GM23338 (cell line): Measurements from ENCODE around the gene RFC3.

Experiments used
- CREB1 ChIP-seq: fragments of 250-450 bp; sonication (Bioruptor Pico); IDR thresholded peaks from 2 replicates; pipeline ENCODE4 v1.5.0; 2020; ENCODE audit warnings: low read depth, mild to moderate bottlenecking, moderate library complexity
- EZH2 ChIP-seq: fragments of 200-600 bp; sonication (generic); IDR thresholded peaks from one replicate; pipeline ENCODE4 v1.8.0; 2017; ENCODE audit warnings: antibody characterized with exemption, mild to moderate bottlenecking, low read depth; ENCODE audit not compliant: unreplicated experiment
- EZH2phosphoT487 ChIP-seq: fragments of 200-600 bp; sonication (generic); IDR thresholded peaks from one replicate; pipeline ENCODE4 v1.8.1; 2018; ENCODE audit warnings: antibody characterized with exemption; ENCODE audit not compliant: unreplicated experiment
- JUNB ChIP-seq: IDR thresholded peaks from one replicate; pipeline ENCODE4 v1.6.1; 2016; ENCODE audit warnings: antibody characterized with exemption; ENCODE audit not compliant: unreplicated experiment
- NANOG ChIP-seq: IDR thresholded peaks from 2 replicates; pipeline ENCODE4 v1.6.1; 2016; ENCODE audit warnings: antibody characterized with exemption, borderline replicate concordance
- POLR2AphosphoS5 ChIP-seq: IDR thresholded peaks from 2 replicates; pipeline ENCODE4 v1.6.1; 2016; ENCODE audit warnings: antibody characterized with exemption, low read depth
- ZNF114 ChIP-seq: fragments of 250-450 bp; sonication (Bioruptor Pico); IDR thresholded peaks from 2 replicates; pipeline ENCODE4 v1.5.0; 2020; ENCODE audit warnings: mild to moderate bottlenecking, moderate library complexity
- TF ChIP-seq, protein P1 (sequence below), 2 experiments: fragments of 200-600 bp in 1 of 2; sonication (generic) in 1 of 2; conservative IDR thresholded peaks; 2 replicates each; pipeline versions ENCODE4 v1.5.1 to v1.6.1; 2016 to 2017; ENCODE audit warnings: antibody characterized with exemption in 2 of 2, low read depth in 2 of 2, mild to moderate bottlenecking in 2 of 2, moderate library complexity in 1 of 2
- TF ChIP-seq, protein P2 (sequence below): IDR thresholded peaks from one replicate; pipeline ENCODE4 v1.6.1; 2018; ENCODE audit warnings: antibody characterized with exemption; ENCODE audit not compliant: unreplicated experiment
- TF ChIP-seq, protein P3 (sequence below): fragments of 250-450 bp; sonication (Bioruptor Pico); IDR thresholded peaks from 2 replicates; pipeline ENCODE4 v1.5.0; 2020; ENCODE audit warnings: mild to moderate bottlenecking, moderate library complexity

GRCh38 chr13:33785384-33785783 lies 32.6 kb upstream of the RFC3 start:
- TF ChIP-seq JUNB: no peak
- TF ChIP-seq EZH2: no peak
- TF ChIP-seq, protein P1, sequence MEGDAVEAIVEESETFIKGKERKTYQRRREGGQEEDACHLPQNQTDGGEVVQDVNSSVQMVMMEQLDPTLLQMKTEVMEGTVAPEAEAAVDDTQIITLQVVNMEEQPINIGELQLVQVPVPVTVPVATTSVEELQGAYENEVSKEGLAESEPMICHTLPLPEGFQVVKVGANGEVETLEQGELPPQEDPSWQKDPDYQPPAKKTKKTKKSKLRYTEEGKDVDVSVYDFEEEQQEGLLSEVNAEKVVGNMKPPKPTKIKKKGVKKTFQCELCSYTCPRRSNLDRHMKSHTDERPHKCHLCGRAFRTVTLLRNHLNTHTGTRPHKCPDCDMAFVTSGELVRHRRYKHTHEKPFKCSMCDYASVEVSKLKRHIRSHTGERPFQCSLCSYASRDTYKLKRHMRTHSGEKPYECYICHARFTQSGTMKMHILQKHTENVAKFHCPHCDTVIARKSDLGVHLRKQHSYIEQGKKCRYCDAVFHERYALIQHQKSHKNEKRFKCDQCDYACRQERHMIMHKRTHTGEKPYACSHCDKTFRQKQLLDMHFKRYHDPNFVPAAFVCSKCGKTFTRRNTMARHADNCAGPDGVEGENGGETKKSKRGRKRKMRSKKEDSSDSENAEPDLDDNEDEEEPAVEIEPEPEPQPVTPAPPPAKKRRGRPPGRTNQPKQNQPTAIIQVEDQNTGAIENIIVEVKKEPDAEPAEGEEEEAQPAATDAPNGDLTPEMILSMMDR (conservative IDR thresholded peaks at IDR 0.05; ENCODE audit: low read depth in 2 of 2): no peak
- no peak for TF ChIP-seq NANOG
- TF ChIP-seq, protein P2, sequence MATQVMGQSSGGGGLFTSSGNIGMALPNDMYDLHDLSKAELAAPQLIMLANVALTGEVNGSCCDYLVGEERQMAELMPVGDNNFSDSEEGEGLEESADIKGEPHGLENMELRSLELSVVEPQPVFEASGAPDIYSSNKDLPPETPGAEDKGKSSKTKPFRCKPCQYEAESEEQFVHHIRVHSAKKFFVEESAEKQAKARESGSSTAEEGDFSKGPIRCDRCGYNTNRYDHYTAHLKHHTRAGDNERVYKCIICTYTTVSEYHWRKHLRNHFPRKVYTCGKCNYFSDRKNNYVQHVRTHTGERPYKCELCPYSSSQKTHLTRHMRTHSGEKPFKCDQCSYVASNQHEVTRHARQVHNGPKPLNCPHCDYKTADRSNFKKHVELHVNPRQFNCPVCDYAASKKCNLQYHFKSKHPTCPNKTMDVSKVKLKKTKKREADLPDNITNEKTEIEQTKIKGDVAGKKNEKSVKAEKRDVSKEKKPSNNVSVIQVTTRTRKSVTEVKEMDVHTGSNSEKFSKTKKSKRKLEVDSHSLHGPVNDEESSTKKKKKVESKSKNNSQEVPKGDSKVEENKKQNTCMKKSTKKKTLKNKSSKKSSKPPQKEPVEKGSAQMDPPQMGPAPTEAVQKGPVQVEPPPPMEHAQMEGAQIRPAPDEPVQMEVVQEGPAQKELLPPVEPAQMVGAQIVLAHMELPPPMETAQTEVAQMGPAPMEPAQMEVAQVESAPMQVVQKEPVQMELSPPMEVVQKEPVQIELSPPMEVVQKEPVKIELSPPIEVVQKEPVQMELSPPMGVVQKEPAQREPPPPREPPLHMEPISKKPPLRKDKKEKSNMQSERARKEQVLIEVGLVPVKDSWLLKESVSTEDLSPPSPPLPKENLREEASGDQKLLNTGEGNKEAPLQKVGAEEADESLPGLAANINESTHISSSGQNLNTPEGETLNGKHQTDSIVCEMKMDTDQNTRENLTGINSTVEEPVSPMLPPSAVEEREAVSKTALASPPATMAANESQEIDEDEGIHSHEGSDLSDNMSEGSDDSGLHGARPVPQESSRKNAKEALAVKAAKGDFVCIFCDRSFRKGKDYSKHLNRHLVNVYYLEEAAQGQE: no peak
- TF ChIP-seq EZH2phosphoT487: no peak
- no peak for TF ChIP-seq CREB1 (CRISPR knock-in tag)
- TF ChIP-seq, protein P3, sequence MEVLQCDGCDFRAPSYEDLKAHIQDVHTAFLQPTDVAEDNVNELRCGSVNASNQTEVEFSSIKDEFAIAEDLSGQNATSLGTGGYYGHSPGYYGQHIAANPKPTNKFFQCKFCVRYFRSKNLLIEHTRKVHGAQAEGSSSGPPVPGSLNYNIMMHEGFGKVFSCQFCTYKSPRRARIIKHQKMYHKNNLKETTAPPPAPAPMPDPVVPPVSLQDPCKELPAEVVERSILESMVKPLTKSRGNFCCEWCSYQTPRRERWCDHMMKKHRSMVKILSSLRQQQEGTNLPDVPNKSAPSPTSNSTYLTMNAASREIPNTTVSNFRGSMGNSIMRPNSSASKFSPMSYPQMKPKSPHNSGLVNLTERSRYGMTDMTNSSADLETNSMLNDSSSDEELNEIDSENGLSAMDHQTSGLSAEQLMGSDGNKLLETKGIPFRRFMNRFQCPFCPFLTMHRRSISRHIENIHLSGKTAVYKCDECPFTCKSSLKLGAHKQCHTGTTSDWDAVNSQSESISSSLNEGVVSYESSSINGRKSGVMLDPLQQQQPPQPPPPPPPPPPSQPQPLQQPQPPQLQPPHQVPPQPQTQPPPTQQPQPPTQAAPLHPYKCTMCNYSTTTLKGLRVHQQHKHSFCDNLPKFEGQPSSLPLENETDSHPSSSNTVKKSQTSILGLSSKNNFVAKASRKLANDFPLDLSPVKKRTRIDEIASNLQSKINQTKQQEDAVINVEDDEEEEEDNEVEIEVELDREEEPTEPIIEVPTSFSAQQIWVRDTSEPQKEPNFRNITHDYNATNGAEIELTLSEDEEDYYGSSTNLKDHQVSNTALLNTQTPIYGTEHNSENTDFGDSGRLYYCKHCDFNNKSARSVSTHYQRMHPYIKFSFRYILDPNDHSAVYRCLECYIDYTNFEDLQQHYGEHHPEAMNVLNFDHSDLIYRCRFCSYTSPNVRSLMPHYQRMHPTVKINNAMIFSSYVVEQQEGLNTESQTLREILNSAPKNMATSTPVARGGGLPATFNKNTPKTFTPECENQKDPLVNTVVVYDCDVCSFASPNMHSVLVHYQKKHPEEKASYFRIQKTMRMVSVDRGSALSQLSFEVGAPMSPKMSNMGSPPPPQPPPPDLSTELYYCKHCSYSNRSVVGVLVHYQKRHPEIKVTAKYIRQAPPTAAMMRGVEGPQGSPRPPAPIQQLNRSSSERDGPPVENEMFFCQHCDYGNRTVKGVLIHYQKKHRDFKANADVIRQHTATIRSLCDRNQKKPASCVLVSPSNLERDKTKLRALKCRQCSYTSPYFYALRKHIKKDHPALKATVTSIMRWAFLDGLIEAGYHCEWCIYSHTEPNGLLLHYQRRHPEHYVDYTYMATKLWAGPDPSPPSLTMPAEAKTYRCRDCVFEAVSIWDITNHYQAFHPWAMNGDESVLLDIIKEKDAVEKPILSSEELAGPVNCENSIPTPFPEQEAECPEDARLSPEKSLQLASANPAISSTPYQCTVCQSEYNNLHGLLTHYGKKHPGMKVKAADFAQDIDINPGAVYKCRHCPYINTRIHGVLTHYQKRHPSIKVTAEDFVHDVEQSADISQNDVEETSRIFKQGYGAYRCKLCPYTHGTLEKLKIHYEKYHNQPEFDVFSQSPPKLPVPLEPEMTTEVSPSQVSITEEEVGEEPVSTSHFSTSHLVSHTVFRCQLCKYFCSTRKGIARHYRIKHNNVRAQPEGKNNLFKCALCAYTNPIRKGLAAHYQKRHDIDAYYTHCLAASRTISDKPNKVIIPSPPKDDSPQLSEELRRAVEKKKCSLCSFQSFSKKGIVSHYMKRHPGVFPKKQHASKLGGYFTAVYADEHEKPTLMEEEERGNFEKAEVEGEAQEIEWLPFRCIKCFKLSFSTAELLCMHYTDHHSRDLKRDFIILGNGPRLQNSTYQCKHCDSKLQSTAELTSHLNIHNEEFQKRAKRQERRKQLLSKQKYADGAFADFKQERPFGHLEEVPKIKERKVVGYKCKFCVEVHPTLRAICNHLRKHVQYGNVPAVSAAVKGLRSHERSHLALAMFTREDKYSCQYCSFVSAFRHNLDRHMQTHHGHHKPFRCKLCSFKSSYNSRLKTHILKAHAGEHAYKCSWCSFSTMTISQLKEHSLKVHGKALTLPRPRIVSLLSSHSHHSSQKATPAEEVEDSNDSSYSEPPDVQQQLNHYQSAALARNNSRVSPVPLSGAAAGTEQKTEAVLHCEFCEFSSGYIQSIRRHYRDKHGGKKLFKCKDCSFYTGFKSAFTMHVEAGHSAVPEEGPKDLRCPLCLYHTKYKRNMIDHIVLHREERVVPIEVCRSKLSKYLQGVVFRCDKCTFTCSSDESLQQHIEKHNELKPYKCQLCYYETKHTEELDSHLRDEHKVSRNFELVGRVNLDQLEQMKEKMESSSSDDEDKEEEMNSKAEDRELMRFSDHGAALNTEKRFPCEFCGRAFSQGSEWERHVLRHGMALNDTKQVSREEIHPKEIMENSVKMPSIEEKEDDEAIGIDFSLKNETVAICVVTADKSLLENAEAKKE: no peak
- no peak for TF ChIP-seq POLR2AphosphoS5
- TF ChIP-seq ZNF114 (CRISPR knock-in tag): no peak
